Hippocampal formation (tissue), 2 donors: ENCODE results near the gene PSMD8.
"Not testable (repeated sequence)": the region's sequence is repeated elsewhere in the genome, so short reads cannot be mapped to it uniquely, and the experiment has no call there.

Source experiments
- DNase-seq, 2 donors: peaks; one replicate each; lab custom pipeline; 2025; lab: John Stamatoyannopoulos, UW

PSMD8 gene

DNA sequence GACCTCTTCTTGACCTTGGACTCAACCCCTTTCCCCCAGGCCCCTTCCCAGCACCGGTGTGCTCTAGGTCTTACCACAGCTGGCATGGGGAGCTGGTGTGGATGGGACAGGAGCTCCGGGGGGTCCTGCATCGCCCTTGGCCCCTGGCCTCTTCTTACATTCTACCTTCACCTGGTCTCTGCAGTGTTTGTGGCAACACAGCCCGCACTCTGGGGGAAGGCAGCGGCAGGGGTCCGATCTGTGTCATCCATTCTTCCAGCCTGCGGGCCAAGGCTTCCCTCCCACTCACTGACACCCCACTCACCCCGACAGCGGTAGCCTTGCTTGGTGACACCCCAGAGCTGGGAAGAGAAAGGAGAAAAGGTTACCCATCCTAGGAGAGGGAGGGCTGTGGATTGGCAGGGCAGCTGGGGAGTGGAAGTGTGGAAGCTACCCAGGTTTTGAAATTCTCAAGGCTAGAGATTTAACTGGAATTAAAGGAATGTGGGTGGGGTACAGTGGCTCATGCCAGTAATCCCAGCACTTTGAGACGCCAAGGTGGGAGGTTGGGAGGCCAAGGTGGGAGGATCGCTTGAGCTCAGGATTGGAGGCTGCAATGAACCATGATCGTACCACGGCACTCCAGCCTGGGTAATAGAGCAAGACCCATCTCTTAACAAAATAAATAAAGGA is 36.8 kb downstream of the PSMD8 start:
- no peak for DNase-seq

- not testable (repeated sequence) for DNase-seq
Observed at GRCh38 chr19:38411898-38412297, 37.5 kb downstream of the PSMD8 start.

DNA sequence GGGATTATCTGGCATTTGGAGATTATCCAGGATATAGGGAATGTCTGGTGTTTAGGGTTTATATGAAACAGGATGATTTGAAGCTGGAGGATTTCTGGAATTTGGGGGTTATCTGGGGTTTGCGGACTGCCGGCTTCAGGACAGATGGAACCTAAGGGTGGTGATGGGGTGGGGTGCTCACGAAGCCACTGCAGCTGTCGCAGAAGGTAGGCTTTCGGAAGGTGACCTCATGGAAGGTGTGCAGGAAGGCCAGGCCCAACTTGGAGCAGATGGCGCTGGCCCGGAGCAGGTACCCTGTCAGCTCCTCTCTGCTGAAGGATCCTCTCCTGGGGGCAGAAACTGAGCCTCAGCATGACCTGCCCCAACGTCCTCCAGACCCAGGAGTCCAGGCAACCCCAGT is 38.1 kb downstream of the PSMD8 start:
- DNase-seq: no peak

DNA sequence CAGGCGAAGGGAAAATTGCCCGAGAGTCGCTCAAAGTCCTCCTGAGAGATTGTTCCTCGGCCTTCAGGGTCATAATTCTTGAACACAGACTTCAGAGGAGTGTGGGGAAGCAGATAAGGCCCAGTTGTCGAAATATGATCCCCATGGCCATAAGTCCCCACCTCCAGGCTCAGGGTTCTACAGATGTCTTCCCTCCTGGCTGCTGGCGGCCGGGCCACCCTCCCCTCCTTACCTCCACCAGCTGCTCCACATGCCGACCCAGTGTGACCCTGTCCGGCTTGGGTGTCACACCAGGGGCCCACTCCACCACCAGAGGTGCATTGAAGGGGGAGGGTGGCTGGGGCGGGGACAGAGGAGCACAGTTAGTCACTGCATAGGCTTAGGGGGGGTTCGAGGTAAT is 38.6 kb downstream of the PSMD8 start:
- DNase-seq: no peak

DNA sequence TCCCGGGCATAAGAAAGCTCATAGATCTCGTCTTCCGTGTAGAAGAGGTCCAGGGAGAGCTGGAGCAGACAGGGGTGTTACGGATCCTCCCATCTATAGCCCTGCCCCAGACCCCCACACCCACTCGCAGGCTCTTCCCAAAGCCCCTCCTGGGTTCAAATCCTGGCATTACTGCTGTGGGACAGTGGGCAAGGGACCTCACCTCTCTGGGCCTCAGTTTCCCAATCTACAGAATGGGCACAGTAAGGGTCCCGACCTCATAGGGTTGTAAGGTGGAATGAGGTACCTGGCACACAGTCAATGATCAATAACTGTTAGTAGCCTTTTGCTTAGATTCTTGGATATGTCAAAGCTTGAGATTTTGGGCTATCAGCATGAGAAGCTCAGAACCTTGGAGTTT is 39.0 kb downstream of the PSMD8 start:
- DNase-seq: no peak

DNA sequence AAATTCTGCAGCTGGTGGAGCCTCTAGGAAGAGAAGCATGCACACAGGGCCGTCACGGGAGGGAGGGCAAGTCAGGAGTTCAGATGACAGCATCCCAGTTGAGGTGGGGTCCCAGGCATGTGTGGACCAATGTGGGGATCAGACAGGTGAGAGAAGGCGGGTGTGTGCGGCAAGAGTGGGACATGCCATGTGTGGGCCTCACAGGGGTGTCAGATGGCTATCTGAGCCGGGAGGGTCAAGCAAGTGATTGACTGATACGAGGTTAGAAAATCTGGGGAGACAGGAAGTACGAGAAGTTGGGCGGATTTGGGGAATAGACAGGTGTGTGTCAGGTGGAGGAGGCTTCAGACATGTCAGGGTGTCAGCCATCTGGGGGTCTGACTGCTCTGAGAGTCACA is 42.8 kb downstream of the PSMD8 start:
- no peak for DNase-seq

GRCh38 chr19:38417544-38418506 is 43.5 kb downstream of the PSMD8 start:
- peak in 1 of 2 donors; percentile 10 for DNase-seq

DNA sequence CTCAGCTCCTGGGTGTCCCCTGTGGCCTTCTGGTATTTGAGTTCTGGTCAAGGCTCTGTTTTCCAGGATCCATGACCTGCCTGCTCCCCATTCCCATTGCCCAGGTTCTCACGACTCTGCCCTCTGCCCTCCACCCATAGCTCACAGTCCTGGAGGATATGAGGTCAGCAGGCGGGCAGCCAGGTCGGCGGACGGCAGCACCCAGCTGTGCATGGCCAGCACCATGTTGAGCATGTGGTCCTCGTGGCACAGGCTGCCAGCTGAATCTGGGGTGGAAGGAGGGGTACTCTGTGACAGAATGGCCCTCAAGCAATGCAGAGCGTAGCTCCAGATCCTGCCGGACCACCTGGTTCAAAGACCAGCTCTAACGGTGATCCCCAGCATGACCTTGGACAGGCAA is 46.6 kb downstream of the PSMD8 start:
- DNase-seq: no peak

DNA sequence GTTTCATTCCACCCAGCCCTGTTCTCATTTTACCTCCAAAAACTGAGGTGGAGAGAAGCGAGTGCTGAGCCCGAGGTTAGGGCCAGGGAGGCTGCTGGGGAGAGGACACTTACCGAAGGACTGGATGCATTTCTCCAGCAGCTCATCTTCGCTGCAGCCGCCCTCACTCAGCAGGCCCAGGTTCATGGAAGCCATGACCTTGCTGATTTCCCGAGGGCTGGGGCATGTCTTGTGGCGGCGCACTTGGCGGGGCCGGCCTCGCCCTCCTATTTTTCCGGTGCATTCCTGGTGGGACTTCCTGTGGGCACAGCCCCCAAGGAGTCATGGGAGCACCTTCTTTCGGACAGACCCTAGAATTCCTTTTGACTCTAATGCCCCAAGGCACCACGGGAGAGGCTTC is 47.5 kb downstream of the PSMD8 start:
- no peak for DNase-seq

DNA sequence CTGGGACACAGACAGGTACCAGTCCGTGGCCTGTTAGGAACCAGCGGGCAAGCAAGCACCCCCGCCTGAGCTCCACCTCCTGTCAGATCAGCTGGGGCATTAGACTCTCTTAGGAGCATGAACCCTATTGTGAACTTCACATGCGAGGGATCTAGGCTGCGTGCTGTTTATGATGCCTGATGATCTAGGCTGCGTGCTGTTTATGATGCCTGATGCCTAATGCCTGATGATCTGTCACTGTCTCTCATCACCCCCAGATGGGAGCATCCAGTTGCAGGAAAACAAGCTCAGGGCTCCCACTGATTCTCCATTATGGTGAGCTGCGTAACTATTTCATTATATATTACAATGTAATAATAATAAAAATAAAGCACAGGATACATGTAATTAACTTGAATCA is 48.1 kb downstream of the PSMD8 start:
- no peak for DNase-seq

- no peak for DNase-seq
Observed at GRCh38 chr19:38424272-38424671, 49.9 kb downstream of the PSMD8 start.

DNA sequence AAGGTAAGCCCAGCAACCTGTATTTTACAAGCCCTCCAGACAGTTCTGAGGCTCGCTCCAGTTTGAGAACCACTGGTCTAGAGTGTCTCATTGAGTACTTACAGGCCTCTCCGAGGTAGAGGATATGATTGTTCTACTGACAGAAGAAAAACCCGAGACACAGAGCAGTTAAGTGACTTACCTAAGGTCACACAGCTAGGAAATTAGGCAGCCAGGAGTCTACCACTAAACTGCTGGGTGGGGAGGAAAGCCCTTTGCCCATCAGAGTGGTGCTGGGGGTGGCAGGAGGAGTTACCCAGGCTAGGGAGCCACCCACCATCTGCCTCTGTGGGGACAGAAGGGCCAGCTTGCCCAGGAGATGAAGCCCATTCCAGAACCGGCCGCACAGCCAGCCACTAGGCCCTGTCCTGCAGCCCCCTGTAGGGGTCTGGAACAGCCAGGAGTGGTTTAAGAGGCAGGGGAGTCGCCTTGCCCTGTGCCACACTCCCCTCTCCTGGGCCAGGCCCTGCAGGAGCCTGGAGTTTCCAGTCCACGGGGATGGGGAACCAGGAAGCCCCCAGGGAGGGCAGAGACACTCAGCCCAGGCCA is 50.9 kb downstream of the PSMD8 start:
- no peak for DNase-seq

GRCh38 chr19:38425810-38426466 is 51.6 kb downstream of the PSMD8 start, which contains the start of gene RASGRP4:
Gene RASGRP4, minus strand, starts transcription at chr19:38426219. Its CDS starts 128 bp downstream, at chr19:38426091.
- peak in 1 of 2 donors; percentile 15 for DNase-seq

GRCh38 chr19:38427035-38427677 is 52.8 kb downstream of the PSMD8 start:
- DNase-seq: not testable (repeated sequence)

GRCh38 chr19:38429055-38429810 is 54.9 kb downstream of the PSMD8 start:
- DNase-seq: no peak

GRCh38 chr19:38429811-38430156 is 55.4 kb downstream of the PSMD8 start:
- DNase-seq: no peak

DNA sequence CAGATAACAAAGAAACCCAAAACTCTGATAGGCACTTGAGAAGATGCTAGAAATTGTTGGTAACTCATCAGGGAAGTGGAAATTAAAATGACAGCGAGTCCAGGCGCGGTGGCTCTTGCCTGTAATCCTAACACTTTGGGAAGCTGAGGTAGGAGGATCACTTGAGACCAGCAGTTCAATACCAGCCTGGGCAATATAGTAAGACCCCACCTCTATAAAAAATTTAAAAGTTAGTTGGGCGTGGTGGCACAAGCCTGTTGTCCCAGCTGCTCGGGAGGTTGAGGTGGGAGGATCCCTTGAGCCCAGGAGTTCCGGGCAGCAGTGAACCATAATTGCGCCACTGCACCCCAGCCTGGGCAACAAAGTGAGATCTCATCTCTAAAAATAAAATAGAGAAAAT is 56.6 kb downstream of the PSMD8 start:
- no peak for DNase-seq

GRCh38 chr19:38433268-38433733 is 58.9 kb downstream of the PSMD8 start, which contains the start of gene RYR1:
Gene RYR1, plus strand, starts transcription at chr19:38433691. Its CDS starts 139 bp downstream, at chr19:38433830.
- DNase-seq: peak in 1 of 2 donors; percentile 54
